ENCODE data around the gene MYCBP2. TPM values are rescaled to one million over a fixed set of nuclear protein-coding genes. Genes with fewer than 3 reads are reported as not detected.

MYCBP2 gene
- polyA plus RNA-seq, 2 of the 4 experiments (the other 2 are of a cell fraction), result 15.8 to 37.8 TPM

DNA sequence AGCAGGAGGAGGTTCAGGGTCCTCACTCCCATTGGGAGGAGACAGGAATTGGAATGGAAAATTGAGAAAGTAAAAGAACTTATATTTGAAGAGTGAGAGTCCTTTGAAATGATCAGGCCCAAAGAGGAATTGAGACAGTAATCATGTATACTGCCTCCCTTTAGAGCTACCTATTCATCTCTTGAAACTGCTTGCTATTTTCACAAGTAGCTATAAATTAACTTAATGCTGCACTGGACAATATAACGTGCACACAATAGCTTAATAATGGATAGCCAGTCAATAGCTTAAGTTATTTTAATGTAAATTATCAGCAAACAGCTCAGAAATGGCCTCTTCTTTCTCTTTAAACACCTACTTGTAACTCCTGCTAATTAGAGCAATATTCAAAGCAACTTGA, 46.6 kb upstream of the MYCBP2 start:
- ChIA-PET CTCF (no interaction called here), POLR2A (no interaction called here)
- no peaks in the 10 kb centered on the region for H3K4me1 ChIP-seq
- H3K4me3 ChIP-seq, result no peak overlapping the region
- no peaks in the 10 kb centered on the region for H3K9me3 ChIP-seq
- H3K27ac ChIP-seq, result no peak overlapping the region
- no peak overlapping the region for H3K4me2 ChIP-seq
- no peak for TF ChIP-seq PHF8 (IDR thresholded peaks at IDR 0.05; ENCODE audit: borderline replicate concordance, low read depth)
- TF ChIP-seq, protein P1, sequence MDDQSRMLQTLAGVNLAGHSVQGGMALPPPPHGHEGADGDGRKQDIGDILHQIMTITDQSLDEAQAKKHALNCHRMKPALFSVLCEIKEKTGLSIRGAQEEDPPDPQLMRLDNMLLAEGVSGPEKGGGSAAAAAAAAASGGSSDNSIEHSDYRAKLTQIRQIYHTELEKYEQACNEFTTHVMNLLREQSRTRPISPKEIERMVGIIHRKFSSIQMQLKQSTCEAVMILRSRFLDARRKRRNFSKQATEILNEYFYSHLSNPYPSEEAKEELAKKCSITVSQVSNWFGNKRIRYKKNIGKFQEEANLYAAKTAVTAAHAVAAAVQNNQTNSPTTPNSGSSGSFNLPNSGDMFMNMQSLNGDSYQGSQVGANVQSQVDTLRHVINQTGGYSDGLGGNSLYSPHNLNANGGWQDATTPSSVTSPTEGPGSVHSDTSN (IDR thresholded peaks at IDR 0.05), result no peak
- TF ChIP-seq, protein P2, sequence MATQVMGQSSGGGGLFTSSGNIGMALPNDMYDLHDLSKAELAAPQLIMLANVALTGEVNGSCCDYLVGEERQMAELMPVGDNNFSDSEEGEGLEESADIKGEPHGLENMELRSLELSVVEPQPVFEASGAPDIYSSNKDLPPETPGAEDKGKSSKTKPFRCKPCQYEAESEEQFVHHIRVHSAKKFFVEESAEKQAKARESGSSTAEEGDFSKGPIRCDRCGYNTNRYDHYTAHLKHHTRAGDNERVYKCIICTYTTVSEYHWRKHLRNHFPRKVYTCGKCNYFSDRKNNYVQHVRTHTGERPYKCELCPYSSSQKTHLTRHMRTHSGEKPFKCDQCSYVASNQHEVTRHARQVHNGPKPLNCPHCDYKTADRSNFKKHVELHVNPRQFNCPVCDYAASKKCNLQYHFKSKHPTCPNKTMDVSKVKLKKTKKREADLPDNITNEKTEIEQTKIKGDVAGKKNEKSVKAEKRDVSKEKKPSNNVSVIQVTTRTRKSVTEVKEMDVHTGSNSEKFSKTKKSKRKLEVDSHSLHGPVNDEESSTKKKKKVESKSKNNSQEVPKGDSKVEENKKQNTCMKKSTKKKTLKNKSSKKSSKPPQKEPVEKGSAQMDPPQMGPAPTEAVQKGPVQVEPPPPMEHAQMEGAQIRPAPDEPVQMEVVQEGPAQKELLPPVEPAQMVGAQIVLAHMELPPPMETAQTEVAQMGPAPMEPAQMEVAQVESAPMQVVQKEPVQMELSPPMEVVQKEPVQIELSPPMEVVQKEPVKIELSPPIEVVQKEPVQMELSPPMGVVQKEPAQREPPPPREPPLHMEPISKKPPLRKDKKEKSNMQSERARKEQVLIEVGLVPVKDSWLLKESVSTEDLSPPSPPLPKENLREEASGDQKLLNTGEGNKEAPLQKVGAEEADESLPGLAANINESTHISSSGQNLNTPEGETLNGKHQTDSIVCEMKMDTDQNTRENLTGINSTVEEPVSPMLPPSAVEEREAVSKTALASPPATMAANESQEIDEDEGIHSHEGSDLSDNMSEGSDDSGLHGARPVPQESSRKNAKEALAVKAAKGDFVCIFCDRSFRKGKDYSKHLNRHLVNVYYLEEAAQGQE (IDR thresholded peaks at IDR 0.05), result no peak
- TF ChIP-seq HOXA7 (CRISPR knock-in tag; IDR thresholded peaks at IDR 0.05), result no peak
- TF ChIP-seq ZC3H11A (IDR thresholded peaks at IDR 0.05), result no peak
- TF ChIP-seq, protein P3, sequence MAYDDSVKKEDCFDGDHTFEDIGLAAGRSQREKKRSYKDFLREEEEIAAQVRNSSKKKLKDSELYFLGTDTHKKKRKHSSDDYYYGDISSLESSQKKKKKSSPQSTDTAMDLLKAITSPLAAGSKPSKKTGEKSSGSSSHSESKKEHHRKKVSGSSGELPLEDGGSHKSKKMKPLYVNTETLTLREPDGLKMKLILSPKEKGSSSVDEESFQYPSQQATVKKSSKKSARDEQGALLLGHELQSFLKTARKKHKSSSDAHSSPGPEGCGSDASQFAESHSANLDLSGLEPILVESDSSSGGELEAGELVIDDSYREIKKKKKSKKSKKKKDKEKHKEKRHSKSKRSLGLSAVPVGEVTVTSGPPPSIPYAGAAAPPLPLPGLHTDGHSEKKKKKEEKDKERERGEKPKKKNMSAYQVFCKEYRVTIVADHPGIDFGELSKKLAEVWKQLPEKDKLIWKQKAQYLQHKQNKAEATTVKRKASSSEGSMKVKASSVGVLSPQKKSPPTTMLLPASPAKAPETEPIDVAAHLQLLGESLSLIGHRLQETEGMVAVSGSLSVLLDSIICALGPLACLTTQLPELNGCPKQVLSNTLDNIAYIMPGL (CRISPR knock-in tag; IDR thresholded peaks at IDR 0.05; ENCODE audit: borderline replicate concordance), result no peak
- no peak for TF ChIP-seq MYC (IDR thresholded peaks at IDR 0.05; ENCODE audit: borderline replicate concordance, low read length)
- TF ChIP-seq CHD4 (IDR thresholded peaks at IDR 0.05; ENCODE audit: borderline replicate concordance), result no peak
- no peak for TF ChIP-seq TP53 (CRISPR knock-in tag; IDR thresholded peaks at IDR 0.05)
- TF ChIP-seq FOXS1 (CRISPR knock-in tag; IDR thresholded peaks at IDR 0.05), result no peak
- TF ChIP-seq HDAC2 (IDR thresholded peaks at IDR 0.05), result no peak
- TF ChIP-seq CHD2 (IDR thresholded peaks at IDR 0.05; ENCODE audit: low read length, partially characterized antibody), result no peak
- 38% methylated on average over 1 of the region's 1 CpG for WGBS (ENCODE audit: missing lambda C conversion rate)
- no peak for ATAC-seq
- FAIRE-seq, result no peak
- no peak for DNase-seq (ENCODE audit: low read depth in 1 of 2, low spot score in 1 of 2)

DNA sequence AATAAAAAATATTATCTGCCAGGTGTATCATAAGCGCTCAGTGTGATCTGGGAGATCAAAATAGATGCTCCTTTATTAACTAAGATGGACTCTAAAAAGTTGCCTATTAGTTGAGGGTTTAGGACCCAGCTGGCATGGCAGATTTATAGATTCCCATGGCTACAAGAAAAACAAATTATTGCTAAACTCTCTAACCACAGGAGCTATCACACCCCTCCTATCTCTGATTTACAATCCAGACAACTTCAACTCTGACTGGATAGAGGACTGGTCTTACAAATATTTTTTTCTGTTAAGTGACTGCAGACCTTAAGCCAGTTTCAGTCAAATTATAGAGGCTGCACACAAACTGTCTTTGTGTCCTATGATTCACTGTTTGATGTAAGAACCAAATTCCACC, 45.4 kb upstream of the MYCBP2 start:
- TF ChIP-seq KDM1A (IDR thresholded peaks at IDR 0.05; ENCODE audit: low read depth) (no peak), KDM5A (IDR thresholded peaks at IDR 0.05) (no peak), HEYL (CRISPR knock-in tag; IDR thresholded peaks at IDR 0.05) (no peak), FOXS1 (CRISPR knock-in tag; IDR thresholded peaks at IDR 0.05) (no peak)
- TF ChIP-seq, protein P4, sequence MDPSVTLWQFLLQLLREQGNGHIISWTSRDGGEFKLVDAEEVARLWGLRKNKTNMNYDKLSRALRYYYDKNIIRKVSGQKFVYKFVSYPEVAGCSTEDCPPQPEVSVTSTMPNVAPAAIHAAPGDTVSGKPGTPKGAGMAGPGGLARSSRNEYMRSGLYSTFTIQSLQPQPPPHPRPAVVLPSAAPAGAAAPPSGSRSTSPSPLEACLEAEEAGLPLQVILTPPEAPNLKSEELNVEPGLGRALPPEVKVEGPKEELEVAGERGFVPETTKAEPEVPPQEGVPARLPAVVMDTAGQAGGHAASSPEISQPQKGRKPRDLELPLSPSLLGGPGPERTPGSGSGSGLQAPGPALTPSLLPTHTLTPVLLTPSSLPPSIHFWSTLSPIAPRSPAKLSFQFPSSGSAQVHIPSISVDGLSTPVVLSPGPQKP (IDR thresholded peaks at IDR 0.05; ENCODE audit: low read depth, low read length), result no peak
- POLR2A ChIA-PET, result no interaction called here
- H3K4me1 ChIP-seq, result no peaks in the 10 kb centered on the region
- H3K9me3 ChIP-seq, result no peaks in the 10 kb centered on the region
- FAIRE-seq, result no peak
- H3K4me3 ChIP-seq, result no peak overlapping the region
- H3K27ac ChIP-seq, result no peak overlapping the region
- CTCF ChIA-PET, result no interaction called here
- ATAC-seq, result no peak
- 71% methylated on average over 1 of the region's 1 CpG for WGBS (ENCODE audit: missing lambda C conversion rate)
- no peak for DNase-seq (ENCODE audit: low read depth in 1 of 2, low spot score in 1 of 2)
- H3K4me2 ChIP-seq, result no peak overlapping the region

DNA sequence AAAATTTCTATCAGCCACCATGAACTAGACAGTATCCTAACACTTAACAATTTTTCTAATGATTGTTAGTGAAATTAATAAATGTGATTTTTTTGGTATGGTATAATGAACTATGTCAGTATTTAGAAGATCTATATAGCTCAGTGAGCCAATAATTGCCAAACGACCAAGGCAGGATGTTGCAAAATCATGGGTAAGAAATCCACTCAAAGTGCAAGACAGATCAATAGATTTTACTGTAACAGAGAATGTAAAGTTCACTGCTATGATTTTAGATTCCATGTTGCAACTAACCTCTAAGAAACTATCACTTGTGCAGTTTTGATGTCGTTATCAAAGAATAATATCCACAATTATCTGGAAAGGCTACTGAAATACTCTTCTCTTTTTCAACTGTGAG, 44.0 kb upstream of the MYCBP2 start:
- POLR2A ChIA-PET, result no interaction called here
- Histone ChIP-seq H3K4me3 (no peak overlapping the region), H3K9me3 (no peaks in the 10 kb centered on the region), H3K4me2 (no peak overlapping the region), H3K4me1 (no peaks in the 10 kb centered on the region), H3K27ac (no peak overlapping the region)
- CTCF ChIA-PET, result no interaction called here
- whole genome bisulfite sequencing (ENCODE audit: missing lambda C conversion rate), result 26% methylated on average over 2 of the region's 2 CpGs
- DNase-seq (ENCODE audit: low read depth in 1 of 2, low spot score in 1 of 2) (no peak), FAIRE-seq (no peak), ATAC-seq (no peak)
- TF ChIP-seq, protein P5, sequence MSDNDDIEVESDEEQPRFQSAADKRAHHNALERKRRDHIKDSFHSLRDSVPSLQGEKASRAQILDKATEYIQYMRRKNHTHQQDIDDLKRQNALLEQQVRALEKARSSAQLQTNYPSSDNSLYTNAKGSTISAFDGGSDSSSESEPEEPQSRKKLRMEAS (IDR thresholded peaks at IDR 0.05), result no peak
